Stimulated activated CD4-positive, alpha-beta T cell treated with anti-CD3 and anti-CD28 coated beads, Interleukin-1b, Interleukin-23, amount 100 ng/mL, for 48 hours (primary cell): ENCODE results near the gene ATP10D.

Experiments used
- DNase-seq: peaks from one replicate; pipeline ENCODE4 v3.0.0-alpha.2; 2020

ATP10D gene

DNA sequence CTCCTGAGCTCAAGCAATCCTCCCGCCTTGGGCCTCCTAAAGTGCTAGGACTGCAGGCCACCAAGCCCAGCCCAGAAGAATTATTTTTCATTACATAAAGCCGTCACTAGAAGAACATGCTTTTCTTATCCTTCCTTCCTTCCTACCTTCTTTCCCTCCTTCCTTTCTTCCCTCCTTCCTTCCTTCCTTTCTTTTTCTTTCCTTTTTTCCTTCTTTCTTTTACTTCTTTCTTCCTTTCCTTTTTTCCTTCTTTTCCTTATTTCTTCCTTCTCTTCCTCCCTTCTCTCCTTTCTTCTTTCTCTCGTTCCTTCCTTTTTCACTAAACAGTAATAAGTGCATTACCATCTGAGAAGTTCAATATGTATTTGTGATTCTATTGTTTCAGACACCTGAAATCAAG is 121.4 kb downstream of the ATP10D start:
- DNase-seq: no peak

DNA sequence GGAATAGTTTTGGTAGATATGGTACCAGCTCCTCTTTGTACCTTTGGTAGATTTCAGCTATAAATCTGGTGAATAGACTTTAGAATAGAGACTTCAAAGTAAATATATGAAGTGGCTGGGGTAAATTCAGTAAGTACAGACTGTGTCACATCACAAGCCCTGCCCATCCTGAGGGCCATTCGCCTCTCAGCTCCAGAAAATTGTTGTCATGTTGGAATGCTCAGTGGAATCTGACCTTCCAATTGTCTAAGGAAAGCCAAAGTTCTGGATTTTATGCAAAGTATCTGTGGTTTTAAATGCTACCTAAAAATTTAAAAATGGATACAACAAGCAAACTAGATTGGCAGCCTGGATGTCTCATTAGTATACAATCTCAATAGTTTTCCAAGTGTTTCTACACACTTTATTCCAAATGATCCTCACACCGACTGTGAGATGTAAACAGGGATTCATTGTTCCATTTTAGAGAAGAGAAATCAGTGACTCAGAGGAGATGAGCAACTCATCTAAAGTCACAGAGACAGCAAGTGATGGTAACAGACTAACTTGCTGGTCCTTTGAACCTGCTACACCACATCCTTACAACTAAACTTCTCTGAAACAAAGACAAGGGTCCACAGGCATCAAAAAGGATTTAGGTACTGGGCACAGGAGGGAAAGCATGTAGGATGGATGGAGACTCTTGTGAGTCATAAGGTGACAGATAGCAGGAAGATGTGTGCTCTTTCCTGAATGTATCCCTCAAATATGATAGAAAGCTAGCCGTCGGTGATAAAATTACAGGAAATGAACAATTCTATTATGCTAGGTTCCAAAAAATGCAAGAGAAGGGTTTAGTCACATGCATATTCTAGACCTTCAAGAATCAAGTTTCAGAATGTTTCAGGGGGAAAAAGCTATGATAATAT is 127.3 kb downstream of the ATP10D start:
- DNase-seq: no peak

DNA sequence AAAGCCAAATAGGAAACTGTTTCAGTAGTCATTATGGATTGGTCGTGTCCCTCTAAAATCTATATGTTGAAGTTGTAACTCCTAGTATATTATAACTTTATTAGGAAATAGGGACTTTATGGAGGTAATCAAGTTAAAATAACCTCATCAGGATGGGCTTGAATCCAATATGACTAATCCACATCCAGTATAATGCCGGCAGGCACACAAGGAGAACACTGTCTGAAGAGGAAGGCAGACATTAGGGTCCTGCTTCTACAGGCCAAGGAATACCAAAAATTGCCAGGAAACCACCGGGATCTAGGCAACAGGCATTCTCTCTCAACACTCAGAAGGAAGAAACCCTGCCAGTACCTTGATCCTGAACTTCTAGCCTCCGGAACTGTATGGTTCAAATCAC is 130.3 kb downstream of the ATP10D start:
- no peak for DNase-seq

DNA sequence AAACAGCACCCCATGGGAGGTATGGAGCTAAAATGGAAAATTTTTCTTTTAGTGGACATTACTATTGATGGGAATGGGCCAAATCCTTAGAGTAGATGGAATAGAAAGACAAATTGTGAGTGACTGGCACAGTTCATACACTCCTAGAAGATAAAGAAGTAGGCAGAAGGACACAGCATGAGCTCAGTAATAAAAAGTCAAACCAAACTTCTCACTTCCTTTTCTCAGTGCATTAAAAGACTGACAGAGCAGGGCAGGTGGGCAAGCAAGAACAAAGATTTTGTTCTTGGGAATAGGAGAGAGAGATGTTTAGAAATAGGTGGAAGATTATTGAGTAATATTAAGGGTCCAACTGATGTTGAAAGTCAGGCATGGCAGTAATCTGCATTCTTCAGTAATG is 132.5 kb downstream of the ATP10D start:
- DNase-seq: no peak

DNA sequence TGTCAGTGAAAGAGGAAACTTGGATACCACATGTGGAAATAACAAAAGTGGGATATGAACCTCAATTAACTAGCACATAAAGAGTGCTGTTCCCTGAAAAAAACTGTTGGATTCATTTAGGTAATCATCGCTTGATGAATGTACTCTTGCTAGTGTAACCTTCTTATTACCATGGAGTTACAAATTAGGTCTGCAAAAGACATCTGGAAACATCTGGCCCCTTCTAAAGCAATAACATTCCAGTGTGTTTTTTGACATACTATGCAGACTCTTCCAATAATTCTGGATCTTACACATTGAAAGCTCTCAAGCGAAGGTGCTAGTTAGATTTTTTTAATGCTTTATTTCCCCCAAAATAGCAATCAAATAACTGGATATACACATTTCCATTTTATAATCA is 134.6 kb downstream of the ATP10D start:
- DNase-seq: no peak

DNA sequence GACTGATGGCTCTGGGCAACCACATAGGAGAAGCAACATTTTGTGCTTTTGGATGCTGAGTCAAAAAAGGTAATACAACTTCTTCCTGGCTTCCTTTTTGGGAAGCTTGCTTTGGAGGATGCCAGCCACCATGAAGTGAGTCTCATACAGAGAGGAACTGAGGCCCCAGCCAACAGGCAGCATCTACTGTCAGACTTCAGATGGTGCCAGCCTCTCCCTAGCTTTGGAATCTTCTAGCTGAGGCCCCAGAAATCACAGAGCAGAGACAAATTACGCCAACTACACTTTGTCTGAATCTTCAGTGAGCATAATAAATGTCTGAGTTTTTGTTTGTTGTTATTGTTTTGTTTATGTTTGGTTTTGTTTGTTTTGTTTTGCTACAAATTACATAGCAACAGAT is 136.1 kb downstream of the ATP10D start:
- no peak for DNase-seq

DNA sequence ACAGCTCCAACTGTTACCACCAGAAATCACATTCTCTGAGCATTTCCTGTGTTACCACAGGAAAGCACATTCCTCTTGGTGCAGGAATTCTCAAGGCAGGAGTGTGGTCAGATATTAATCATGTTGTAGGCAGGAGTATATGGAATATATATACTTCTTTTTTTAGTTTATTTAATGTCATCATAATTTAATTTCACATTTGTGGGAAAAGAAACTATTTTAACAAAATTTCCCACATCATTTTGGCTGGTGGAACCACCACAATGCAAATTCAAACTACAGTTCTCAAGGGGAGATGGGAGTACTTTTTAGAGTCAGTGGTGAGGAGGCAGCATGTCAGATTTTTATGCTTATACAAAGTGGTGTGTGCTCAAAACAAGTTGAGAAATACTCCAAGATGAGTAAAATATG is 139.0 kb downstream of the ATP10D start:
- no peak for DNase-seq

DNA sequence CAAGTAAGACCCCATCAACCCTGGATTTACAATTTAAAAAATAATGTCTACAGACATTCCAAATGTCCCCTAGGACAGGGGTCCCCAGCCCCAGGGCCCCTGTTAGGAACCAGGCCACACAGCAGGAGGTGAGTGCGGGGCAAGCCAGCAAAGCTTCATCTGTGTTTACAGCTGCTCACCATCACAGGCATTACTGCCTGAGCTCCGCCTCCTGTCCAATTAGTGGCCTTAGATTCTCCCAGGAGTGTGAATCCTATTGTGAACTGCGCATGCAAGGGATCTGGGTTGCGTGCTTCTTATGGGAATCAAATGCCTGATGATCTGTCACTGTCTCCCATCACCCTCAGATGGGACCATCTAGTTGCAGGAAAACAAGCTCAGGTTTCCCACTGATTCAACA is 146.1 kb downstream of the ATP10D start:
- DNase-seq: no peak

DNA sequence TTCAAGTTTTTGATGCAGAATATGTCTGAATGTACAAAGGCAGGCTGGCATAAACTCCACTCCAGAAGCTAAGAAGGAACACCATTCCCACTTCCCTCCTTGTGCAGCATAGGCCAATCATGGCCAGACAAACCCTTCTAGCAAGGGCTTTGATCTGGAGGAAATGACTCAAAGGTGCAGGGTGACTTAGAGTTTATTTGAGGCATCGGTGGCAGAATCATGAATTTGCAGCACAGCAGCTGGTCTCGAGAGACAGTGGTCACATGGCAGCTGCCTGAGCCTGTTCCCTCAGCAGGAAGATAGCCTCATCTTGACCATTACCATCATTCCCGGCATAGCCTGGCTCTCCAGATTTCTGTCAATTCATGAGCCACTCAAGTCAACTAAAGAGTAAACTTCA is 154.5 kb downstream of the ATP10D start:
- no peak for DNase-seq

DNA sequence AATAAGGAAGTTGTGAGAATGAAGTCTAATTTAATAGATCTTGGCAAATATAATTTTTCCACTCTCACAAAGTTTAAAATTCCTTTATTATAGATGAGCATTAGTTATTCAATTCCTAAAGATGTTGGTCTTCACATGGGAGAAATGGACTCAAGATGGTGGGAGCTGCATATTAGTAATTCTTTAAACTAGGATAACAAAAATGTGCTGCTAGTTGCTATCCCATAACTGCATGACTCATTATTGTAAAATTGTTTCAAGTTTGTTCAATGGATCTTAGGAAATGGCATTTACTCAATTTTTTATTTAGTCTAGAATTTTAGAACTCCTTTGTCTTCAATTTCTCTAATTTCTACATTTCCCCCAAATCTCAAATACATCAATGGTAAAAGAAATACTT is 155.8 kb downstream of the ATP10D start:
- DNase-seq: no peak

DNA sequence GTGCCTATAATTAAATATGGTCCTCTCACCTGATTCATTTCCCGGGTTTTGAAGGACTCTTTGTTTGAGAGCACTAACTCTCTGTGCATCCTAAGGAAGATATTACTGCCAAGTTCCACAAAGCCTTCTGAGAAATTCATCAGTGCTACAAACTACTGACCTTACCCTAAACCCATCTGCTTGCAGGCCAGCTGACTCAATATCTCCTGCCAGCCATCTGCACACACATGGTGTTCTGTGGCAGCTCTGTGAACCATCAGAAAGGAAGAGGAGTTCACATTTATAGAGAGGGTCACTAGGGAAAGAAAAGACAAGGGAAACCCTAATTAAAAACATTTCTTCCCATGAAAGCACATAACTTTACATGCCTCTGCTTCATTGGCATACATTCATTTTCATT is 156.7 kb downstream of the ATP10D start:
- DNase-seq: no peak

DNA sequence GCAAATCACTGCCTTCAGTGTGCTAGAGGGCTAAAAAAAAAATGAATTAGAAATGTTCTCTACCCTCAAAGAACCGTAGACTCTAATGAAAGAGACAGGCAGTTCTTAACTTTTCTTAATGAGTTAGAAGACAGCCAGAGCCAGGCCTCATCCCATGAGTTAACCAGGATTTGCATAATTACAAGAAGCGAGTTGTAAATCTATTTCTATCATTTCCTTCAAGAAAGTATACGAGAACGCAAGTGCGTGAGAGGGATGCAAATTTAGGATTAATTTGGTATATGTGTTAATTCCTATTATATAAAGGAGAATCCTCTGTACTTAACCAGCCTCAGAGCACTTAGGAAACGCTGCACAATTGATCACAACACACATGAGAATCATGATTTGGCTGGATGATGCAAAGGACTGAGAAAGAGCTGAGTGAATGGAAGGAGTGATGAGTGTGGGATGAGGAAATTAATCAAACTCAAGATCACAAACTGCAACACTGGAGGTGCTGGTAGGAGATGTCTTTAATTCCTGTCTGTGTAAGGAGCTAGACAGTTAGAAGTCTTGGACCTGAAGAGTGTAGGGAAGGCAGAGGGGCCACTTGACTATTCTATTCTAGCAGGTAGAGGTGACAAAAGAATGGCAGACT is 157.2 kb downstream of the ATP10D start:
- DNase-seq: no peak
